GM19099 (cell line): ENCODE results near the gene MED9.

ENCODE experiments used
- POLR2A ChIP-seq: IDR thresholded peaks from 3 replicates; pipeline ENCODE4 v1.6.1; 2011; ENCODE audit warnings: low read depth; ENCODE audit not compliant: insufficient read length; ENCODE audit errors: extremely low read depth

Gene MED9

GRCh38 chr17:17505151-17505550 lies 28.4 kb downstream of the MED9 start:
- TF ChIP-seq POLR2A: no peak

DNA sequence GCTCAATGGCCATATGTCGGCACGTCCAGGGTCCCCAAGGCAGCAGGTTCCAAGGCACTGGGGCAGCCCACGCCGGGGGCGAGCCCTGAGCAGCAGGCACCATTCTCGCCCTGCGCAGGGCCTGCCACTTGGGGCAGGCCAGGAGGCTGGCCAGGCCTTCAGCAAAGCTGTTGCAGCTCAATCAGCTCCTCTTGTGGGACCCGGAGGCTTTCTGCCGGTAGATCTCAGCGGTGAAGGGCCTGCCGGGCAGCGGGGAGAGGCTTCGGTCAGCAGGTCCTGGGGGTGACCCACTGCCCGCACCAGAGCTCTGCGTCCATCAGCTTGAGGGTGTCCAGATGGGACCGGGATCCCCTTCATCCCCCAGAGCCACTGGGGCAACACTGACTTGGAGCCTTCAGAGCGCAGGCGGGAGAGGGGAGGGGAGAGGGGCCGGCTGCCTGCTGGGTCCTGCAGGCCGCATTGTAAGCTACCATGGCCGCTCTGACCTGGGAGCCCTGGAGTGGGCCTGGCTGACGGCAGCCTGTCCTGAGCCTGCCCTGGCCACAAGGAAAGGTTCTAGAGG lies 28.9 kb downstream of the MED9 start:
- no peak for TF ChIP-seq POLR2A

DNA sequence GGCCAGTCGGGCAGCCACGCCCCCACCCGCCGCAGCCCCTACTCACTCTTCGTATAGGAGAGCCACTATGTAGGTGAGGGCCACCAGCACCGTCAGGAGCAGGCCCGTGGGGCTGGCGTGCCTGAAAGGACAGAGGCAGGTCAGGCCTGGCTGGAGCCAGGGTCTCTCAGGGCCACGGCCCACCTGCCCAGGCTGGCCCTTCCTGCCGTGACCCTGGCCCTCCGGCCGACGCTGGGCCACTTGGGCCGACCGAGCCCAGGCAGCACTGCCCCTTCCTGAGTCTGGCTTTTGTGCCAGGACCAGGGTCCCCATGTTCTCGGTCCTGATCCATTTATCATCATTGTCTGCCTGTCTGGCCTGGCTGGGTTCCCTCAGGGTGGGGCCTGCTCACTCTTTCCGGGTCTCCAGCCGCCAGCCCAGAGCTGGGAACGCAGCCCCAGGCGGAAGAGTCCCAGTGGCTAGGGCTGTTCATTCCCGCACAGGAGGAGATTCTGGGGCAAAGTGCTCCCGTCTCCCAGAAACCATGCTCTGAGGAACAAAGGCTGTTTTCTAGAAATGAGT lies 29.5 kb downstream of the MED9 start:
- no peak for TF ChIP-seq POLR2A

DNA sequence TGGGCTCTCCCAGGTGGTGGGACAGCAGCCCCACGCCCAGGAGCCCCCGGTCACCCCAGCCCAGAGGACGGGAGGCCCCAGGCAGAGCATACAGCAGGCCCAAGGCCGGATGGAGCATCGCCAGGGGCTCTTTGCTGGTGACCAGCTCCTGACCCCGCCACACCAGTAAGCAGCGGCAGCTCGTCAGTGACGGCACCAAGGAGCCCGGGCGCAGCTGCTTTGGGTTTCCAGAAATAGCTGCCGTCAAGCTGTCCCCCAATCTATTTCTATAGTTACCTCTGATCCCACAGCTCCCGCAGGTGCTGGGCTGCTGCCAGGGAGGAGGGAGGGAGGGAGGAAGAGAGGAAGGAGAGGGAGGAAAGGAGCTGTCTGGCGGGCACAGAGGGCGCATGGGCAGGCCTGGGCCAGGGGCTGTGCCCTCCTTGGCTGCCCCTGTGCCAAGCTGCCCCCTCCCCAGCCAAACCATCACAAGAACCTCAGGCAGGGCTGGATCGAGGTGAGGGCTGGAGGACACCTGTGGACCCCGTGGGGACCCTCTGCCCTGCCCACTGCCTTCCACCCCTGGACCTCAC lies 30.2 kb downstream of the MED9 start:
- no peak for TF ChIP-seq POLR2A

DNA sequence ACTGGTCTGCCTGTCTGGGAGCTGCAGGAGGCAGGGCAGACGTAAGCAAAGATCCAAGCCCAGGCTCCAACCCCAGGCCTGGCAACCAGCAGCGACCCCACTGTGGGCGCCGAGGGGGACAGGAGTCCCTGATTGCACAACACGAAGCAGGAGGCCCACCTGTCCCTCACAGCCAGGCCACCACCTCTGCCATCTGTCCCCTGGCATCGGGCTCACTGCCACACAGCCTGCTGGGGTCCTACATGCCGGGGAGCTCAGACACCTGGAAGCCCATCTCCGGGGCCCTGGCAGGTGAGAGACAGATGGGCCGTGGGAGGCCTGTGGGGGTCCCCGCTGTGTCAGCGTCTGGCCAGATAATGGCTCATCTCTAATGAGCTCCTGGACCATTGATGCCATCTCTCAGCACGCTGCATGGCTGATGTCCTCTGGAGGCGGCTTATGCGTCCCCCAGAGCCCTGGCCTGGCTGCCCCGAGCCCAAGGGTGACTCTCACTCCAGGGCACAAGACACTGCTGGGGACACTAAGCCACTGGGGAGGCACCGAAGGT lies 30.7 kb downstream of the MED9 start:
- TF ChIP-seq POLR2A: no peak

- no peak for TF ChIP-seq POLR2A
These were observed 31.3 kb downstream of the MED9 start for GRCh38 chr17:17508019-17508535.

DNA sequence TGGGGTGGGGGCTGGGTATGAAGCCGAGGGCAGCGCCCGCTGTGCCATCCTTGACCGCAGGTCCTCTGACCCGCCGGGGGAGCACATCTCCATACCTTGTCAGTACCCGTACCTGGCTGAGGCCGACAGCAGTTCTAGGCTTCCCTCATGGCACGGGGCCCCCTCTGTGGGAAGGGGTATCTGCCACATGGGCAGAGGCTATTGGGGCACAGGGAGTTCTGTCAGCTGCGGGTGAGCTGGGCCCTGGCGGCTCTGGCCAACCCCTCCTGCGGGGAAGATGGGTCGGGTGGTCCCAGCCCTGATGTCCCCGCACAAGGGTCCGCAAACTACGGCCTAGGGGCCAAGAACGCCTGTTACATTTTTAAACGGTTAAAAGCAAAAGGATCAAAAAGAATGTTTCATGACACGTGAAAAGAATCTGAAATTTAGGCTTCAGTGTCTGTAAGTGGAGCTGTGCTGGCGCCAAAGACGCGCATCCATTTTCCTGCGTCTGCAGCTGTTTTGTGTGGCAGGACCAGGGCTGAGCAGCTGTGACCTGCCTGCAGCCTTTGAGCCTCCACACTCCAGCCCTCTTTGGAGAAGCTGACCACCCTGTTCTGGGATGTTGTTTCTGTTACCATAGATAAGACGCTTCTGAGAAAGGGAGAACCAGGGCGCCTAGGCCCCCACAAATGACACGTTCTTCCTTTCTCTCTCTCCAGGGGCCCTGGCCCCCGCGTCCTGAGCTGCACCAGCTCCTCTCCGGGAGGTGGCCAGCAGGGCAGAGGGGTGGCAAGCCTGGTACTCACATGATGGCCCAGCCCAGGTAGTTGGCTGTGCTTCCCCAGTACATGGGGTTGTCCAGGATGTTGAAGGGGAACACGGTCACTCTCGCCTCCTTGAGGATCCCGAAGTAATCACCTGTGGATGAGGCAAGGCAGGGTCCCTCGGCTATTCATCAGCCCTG lies 32.1 kb downstream of the MED9 start:
- TF ChIP-seq POLR2A: no peak

- TF ChIP-seq POLR2A: no peak
These were observed 33.0 kb downstream of the MED9 start for GRCh38 chr17:17509601-17510425.

DNA sequence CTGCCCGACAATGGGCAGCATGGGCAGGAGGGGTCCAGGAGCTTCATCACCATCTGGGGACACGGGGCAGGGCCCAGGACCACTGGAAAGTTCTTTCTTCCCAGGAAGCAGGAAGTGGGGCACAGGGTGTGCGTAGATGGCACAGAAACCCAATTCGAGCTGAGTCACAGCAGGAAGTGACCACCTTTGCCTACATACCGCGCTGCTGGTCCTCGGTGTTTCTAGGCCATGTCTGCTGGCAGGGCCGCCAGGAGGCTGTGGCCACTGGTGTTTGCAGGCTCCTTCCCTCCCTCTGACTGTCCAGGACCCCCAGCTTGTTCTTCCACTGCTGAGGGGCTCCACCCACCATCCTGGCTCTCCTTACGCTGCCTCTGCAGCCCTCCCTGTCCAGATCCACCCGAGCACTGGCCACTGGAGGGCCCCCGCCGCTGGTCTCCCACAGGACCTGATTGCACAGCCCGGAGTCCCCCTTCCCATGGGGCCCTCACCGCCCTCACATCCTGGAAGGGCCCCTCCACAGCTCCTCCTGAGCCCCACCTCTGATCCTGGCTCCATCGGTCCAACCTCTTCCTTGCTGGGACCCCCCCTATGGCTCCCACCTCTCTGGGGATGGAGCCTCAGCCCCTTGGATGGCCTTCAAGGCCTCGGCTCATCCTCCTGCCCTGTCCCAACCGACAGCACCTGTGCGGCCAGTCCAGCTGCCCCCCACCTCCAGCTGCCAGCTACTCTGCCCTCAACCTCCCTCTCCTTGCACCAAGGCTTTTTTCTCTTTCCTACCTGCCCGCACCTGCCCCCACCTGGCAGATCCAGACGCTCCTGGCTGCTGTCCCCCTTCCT lies 33.9 kb downstream of the MED9 start:
- no peak for TF ChIP-seq POLR2A

GRCh38 chr17:17511293-17511741 lies 34.5 kb downstream of the MED9 start:
- TF ChIP-seq POLR2A: no peak

GRCh38 chr17:17511881-17512858 lies 35.4 kb downstream of the MED9 start:
- no peak for TF ChIP-seq POLR2A

- TF ChIP-seq POLR2A: no peak
These were observed 36.1 kb downstream of the MED9 start for GRCh38 chr17:17512866-17513265.
